Glutamatergic neuron (in vitro differentiated cells): Measurements from ENCODE around the gene KCNQ1. TPM values are rescaled to one million over a fixed set of nuclear protein-coding genes. Genes with fewer than 3 reads are reported as not detected.

ENCODE experiments used
- DNase-seq: peaks from one replicate; pipeline ENCODE4 v3.0.0; 2022
- H3K27ac Mint-ChIP-seq: one replicate; pipeline ENCODE4 v1.8.0; 2020; ENCODE audit warnings: mild to moderate bottlenecking, mixed read lengths, inconsistent platforms; ENCODE audit not compliant: unreplicated experiment
- H3K27me3 Mint-ChIP-seq: one replicate; pipeline ENCODE4 v1.8.0; 2020; ENCODE audit warnings: mild to moderate bottlenecking, moderate library complexity, mixed read lengths, inconsistent platforms; ENCODE audit not compliant: unreplicated experiment
- H3K36me3 Mint-ChIP-seq: one replicate; pipeline ENCODE4 v1.8.0; 2020; ENCODE audit warnings: mild to moderate bottlenecking, mixed read lengths, inconsistent platforms; ENCODE audit not compliant: unreplicated experiment
- H3K4me1 Mint-ChIP-seq: one replicate; pipeline ENCODE4 v1.8.0; 2020; ENCODE audit warnings: mild to moderate bottlenecking, low read depth, mixed read lengths, inconsistent platforms; ENCODE audit not compliant: unreplicated experiment
- H3K4me3 Mint-ChIP-seq: one replicate; pipeline ENCODE4 v1.8.0; 2020; ENCODE audit warnings: mild to moderate bottlenecking, mixed read lengths, inconsistent platforms; ENCODE audit not compliant: unreplicated experiment
- H3K9me3 Mint-ChIP-seq: one replicate; pipeline ENCODE4 v1.8.0; 2020; ENCODE audit warnings: mild to moderate bottlenecking, moderate library complexity, mixed read lengths, inconsistent platforms; ENCODE audit not compliant: unreplicated experiment
- CTCF ChIP-seq: fragments of 200-600 bp; sonication (generic); IDR thresholded peaks from one replicate; pipeline ENCODE4 v1.5.0; 2021; ENCODE audit not compliant: partially characterized antibody, unreplicated experiment
- total RNA-seq: library from RNA; stranded (reverse); fragmentation: NEBNext Ultra II Directional; extraction: Animal tissue kit (Norgen Biotek cat#: 25700); gene quantifications from one replicate; pipeline ENCODE4 v1.2.1, GENCODE V29; 2021; ENCODE audit not compliant: unreplicated experiment

KCNQ1 gene
- total RNA-seq, 1 donor from 2014 or later = 0.44 TPM

- peak; percentile 28 for DNase-seq
- Mint-ChIP-seq H3K27ac (no peak overlapping the region), H3K9me3 (no peaks in the 10 kb centered on the region), H3K4me1 (peaks cover 6% of the 10 kb centered on the region), H3K27me3 (peaks cover 11% of the 10 kb centered on the region), H3K4me3 (no peak overlapping the region), H3K36me3 (no peaks in the 10 kb centered on the region)
- TF ChIP-seq CTCF = no peak
These were observed 91.0 kb downstream of the KCNQ1 start for GRCh38 chr11:2535673-2536439.

- DNase-seq = peak; percentile 14
- Mint-ChIP-seq H3K27me3 (peaks cover 12% of the 10 kb centered on the region), H3K9me3 (no peaks in the 10 kb centered on the region), H3K4me1 (peaks cover 8% of the 10 kb centered on the region), H3K4me3 (no peak overlapping the region), H3K36me3 (no peaks in the 10 kb centered on the region), H3K27ac (no peak overlapping the region)
- TF ChIP-seq CTCF = no peak
These were observed 91.7 kb downstream of the KCNQ1 start for GRCh38 chr11:2536440-2536989.

GRCh38 chr11:2537010-2537705 lies 92.3 kb downstream of the KCNQ1 start:
- Mint-ChIP-seq H3K9me3 (no peaks in the 10 kb centered on the region), H3K4me3 (no peak overlapping the region), H3K27ac (no peak overlapping the region), H3K36me3 (no peaks in the 10 kb centered on the region), H3K4me1 (peaks cover 8% of the 10 kb centered on the region), H3K27me3 (peaks cover 10% of the 10 kb centered on the region)
- TF ChIP-seq CTCF = no peak
- DNase-seq = no peak

- no peak for TF ChIP-seq CTCF
- no peaks in the 10 kb centered on the region for H3K36me3 Mint-ChIP-seq
- H3K27me3 Mint-ChIP-seq = peaks cover 6% of the 10 kb centered on the region
- DNase-seq = peak; percentile 13
- no peak overlapping the region for H3K4me3 Mint-ChIP-seq
- H3K4me1 Mint-ChIP-seq = peaks cover 8% of the 10 kb centered on the region
- no peak overlapping the region for H3K27ac Mint-ChIP-seq
- no peaks in the 10 kb centered on the region for H3K9me3 Mint-ChIP-seq
These were observed 93.3 kb downstream of the KCNQ1 start for GRCh38 chr11:2537896-2538724.
